Natural killer cell (primary cell): ENCODE results near the gene BRF1. TPM values are rescaled to one million over a fixed set of nuclear protein-coding genes. Genes with fewer than 3 reads are reported as not detected.
"Not testable (repeated sequence)": the region's sequence is repeated elsewhere in the genome, so short reads cannot be mapped to it uniquely, and the experiment has no call there.

Source experiments
- ATAC-seq, 3 donors: fragments of 150-1000 bp in 2 of 3; fragments of 200-7000 bp in 1 of 3; cut with Tn5 transposase; 1 replicate in 1 of 3; 2 replicates in 2 of 3; pipeline ENCODE4 v1.10.0; 2021; ENCODE audit warnings: mild to moderate bottlenecking in 2 of 3, moderate library complexity in 2 of 3
- DNase-seq, 2 donors: peaks; one replicate each; pipeline versions ENCODE4 v3.0.0 to v3.0.0-alpha.2; 2013 to 2021; ENCODE audit warnings: mixed read lengths in 1 of 2
- H3K27ac ChIP-seq: one replicate; pipeline ENCODE4 v1.5.1; 2013; ENCODE audit warnings: mild to moderate bottlenecking, low read length
- H3K27me3 ChIP-seq: one replicate; pipeline ENCODE4 v1.6.1; 2013; ENCODE audit warnings: low read length; ENCODE audit not compliant: control insufficient read depth, insufficient read depth
- H3K36me3 ChIP-seq: one replicate; pipeline ENCODE4 v1.6.1; 2013; ENCODE audit warnings: low read length; ENCODE audit not compliant: control insufficient read depth, insufficient read depth
- H3K4me1 ChIP-seq: one replicate; pipeline ENCODE4 v1.6.1; 2013; ENCODE audit warnings: low read length; ENCODE audit not compliant: control insufficient read depth, insufficient read depth
- H3K4me3 ChIP-seq: one replicate; pipeline ENCODE4 v1.5.1; 2013; ENCODE audit warnings: low read length
- H3K9me3 ChIP-seq: one replicate; pipeline ENCODE4 v1.6.1; 2013; ENCODE audit warnings: low read length; ENCODE audit not compliant: control insufficient read depth, insufficient read depth
- H3K27ac Mint-ChIP-seq, 2 donors: one replicate each; pipeline ENCODE4 v1.8.0; 2022; ENCODE audit warnings: mild to moderate bottlenecking in 2 of 2, mixed read lengths in 2 of 2, moderate library complexity in 1 of 2
- H3K27me3 Mint-ChIP-seq, 2 donors: one replicate each; pipeline ENCODE4 v1.8.0; 2022; ENCODE audit warnings: low read depth in 2 of 2, mixed read lengths in 2 of 2
- H3K36me3 Mint-ChIP-seq: one replicate; pipeline ENCODE4 v1.8.0; 2022; ENCODE audit warnings: mixed read lengths
- H3K4me1 Mint-ChIP-seq, 2 donors: one replicate each; pipeline ENCODE4 v1.8.0; 2022; ENCODE audit warnings: mixed read lengths in 2 of 2
- H3K4me3 Mint-ChIP-seq: one replicate; pipeline ENCODE4 v1.8.0; 2022; ENCODE audit warnings: mild to moderate bottlenecking, moderate library complexity, mixed read lengths
- H3K9me3 Mint-ChIP-seq, 2 donors: one replicate each; pipeline ENCODE4 v1.8.0; 2022; ENCODE audit warnings: mixed read lengths in 2 of 2
- CTCF ChIP-seq: fragments of 200-600 bp; IDR thresholded peaks from one replicate; pipeline ENCODE4 v1.8.0; 2022; ENCODE audit warnings: antibody characterized with exemption
- WGBS: methylation state at CpG from one replicate; pipeline ENCODE4 v1.1.7; 2013; ENCODE audit warnings: missing lambda C conversion rate; ENCODE audit not compliant: insufficient coverage; 5-methylcytosine and 5-hydroxymethylcytosine counted together
- intact Hi-C: fragments of 100-400 bp; cut with micrococcal nuclease; formaldehyde crosslinking; loops from one replicate; pipeline ENCODE4 v1.14.2; 2022
- total RNA-seq, 4 donors: library from RNA; stranded (reverse); fragments of 120-200 nt in 1 of 4; gene quantifications; one replicate each; pipeline versions ENCODE4 v1.2.3 to v1.2.4, GENCODE V29; 2013 to 2022

BRF1 gene
- total RNA-seq, 3 donors from 2014 or later (not counting 1 experiment from before 2014, with no cell fraction given): 82.4 to 92.7 (median 87.4) TPM

DNA sequence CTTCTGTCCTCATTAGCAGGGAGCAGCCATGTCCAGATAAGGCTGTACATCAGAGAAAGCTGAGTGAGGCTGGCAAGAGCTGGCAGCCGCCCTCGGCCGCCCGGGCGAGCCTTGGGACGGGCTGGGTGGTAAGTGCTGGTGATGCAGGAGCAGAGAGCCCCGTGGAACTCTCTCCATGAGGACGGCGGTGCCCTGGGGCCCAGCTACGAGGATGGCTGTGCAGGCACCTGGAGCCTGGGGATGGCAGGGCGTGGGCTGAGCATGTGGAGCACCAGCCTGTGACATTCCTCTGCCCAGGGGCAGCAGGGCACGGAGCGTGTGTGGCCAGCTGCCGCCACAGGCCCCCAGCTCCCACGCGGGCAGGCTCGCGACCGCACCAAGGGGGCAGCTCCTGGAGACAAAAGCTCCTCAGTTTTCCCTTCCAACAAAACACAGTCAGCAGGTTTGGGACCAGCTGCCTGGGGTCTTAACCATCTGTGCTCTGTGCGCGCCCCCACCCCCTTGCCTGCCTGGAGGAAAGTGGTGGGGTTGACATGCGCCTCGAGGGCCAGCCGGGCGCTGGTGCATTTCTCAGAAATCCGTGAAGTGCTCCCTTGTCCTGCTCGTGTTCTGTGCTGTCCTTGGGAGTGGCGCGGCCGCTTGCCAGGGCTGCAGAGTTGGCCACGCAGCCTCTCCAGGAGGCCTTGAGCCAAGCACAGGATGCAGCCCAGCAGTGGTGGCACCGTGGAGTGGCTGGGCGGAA, 35.1 kb upstream of the BRF1 start:
- Histone ChIP-seq H3K4me1 (peaks cover 5% of the 10 kb centered on the region), H3K36me3 (no peaks in the 10 kb centered on the region), H3K4me3 (no peak overlapping the region), H3K27ac (no peak overlapping the region), H3K9me3 (no peaks in the 10 kb centered on the region), H3K27me3 (no peaks in the 10 kb centered on the region)
- no peak overlapping the region for H3K4me3 Mint-ChIP-seq
- no peaks in the 10 kb centered on the region for H3K27me3 Mint-ChIP-seq
- DNase-seq (no peak), ATAC-seq (no peak)
- H3K4me1 Mint-ChIP-seq: peaks cover 6 to 28% of the 10 kb centered on the region in 2 donors
- H3K27ac Mint-ChIP-seq: no peak overlapping the region
- TF ChIP-seq CTCF: no peak
- no peaks in the 10 kb centered on the region for H3K9me3 Mint-ChIP-seq
- 96% methylated on average over 33 of the region's 33 CpGs for WGBS
- intact Hi-C loops: no loop called here
- no peaks in the 10 kb centered on the region for H3K36me3 Mint-ChIP-seq

DNA sequence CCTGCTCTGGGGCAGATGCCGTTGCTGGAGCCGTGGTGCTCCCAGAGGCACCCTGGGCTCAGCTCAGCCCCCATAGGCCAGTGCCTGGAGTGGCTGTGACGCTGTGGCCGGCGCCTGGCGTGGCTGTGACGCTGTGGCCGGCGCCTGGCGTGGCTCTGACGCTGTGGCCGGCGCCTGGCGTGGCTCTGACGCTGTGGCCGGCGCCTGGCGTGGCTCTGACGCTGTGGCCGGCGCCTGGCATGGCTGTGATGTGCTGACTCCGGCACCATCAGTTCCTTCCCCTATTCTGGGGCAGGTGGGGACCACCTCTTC, 34.4 kb upstream of the BRF1 start:
- H3K9me3 Mint-ChIP-seq, intact Hi-C loops, H3K27ac ChIP-seq, H3K27ac Mint-ChIP-seq, H3K4me3 ChIP-seq, H3K36me3 ChIP-seq, H3K36me3 Mint-ChIP-seq, DNase-seq, H3K4me3 Mint-ChIP-seq, ATAC-seq, H3K9me3 ChIP-seq, H3K27me3 ChIP-seq, H3K27me3 Mint-ChIP-seq: not testable (repeated sequence)
- WGBS: 75% methylated on average over 22 of the region's 22 CpGs
- H3K4me1 ChIP-seq: peaks cover 12% of the 10 kb centered on the region
- peaks cover 6 to 31% of the 10 kb centered on the region in 2 donors for H3K4me1 Mint-ChIP-seq

DNA sequence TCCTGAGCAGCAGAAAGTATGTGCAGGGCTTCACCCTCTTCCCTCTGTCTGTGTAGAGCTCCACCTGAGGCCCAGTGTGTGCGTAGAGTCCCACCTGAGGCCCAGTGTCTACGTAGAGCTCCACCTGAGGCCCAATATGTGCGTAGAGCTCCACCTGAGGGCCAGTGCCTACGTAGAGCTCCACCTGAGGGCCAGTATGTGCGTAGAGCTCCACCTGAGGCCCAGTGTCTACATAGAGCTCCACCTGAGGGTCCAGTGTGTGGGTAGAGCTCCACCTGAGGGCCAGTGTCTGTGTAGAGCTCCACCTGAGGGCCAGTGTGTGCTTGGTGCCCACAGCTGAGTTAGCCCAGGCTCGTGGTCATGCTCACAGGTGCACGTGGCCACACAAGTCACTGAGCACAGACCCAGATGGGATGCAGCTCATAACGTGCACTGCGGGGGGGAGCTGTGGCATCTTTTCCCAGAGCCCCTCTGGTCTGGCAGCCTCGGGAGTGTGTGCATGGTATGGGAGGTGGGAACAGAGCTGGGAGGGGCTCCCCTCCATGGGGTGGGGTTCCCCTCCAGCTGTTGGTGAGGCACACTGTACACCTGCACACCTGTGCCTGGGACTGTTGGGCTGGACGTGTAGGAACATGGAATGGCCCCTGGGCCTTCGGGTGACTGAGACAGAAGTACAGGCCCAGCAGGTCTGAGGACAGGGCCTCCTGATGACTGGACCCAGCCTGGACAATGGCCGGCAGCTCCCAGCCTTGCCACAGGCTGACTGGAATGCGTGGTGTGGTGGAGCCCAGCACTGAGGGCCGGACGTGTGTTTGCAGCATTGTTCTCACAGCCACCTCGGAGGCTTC, 33.8 kb upstream of the BRF1 start:
- Mint-ChIP-seq H3K27ac (no peak overlapping the region), H3K9me3 (no peaks in the 10 kb centered on the region), H3K36me3 (no peaks in the 10 kb centered on the region), H3K4me1 (peaks cover 6 to 31% of the 10 kb centered on the region in 2 donors), H3K4me3 (no peak overlapping the region), H3K27me3 (no peaks in the 10 kb centered on the region)
- WGBS: 89% methylated on average over 17 of the region's 17 CpGs
- Histone ChIP-seq H3K27me3 (no peaks in the 10 kb centered on the region), H3K4me1 (peaks cover 16% of the 10 kb centered on the region), H3K27ac (no peak overlapping the region), H3K36me3 (no peaks in the 10 kb centered on the region), H3K9me3 (no peaks in the 10 kb centered on the region), H3K4me3 (no peak overlapping the region)
- no peak for TF ChIP-seq CTCF
- DNase-seq: no peak
- no peak for ATAC-seq
- intact Hi-C loops: no loop called here

GRCh38 chr14:105333613-105334364, 33.0 kb upstream of the BRF1 start:
- Histone ChIP-seq H3K9me3 (no peaks in the 10 kb centered on the region), H3K27ac (no peak overlapping the region), H3K36me3 (no peaks in the 10 kb centered on the region), H3K4me3 (no peak overlapping the region), H3K27me3 (no peaks in the 10 kb centered on the region), H3K4me1 (peaks cover 16% of the 10 kb centered on the region)
- peaks cover 11 to 38% of the 10 kb centered on the region in 2 donors for H3K4me1 Mint-ChIP-seq
- no peak for TF ChIP-seq CTCF
- no peaks in the 10 kb centered on the region for H3K27me3 Mint-ChIP-seq
- no peaks in the 10 kb centered on the region for H3K9me3 Mint-ChIP-seq
- H3K27ac Mint-ChIP-seq: no peak overlapping the region
- no peak overlapping the region for H3K4me3 Mint-ChIP-seq
- 90% methylated on average over 18 of the region's 18 CpGs for WGBS
- H3K36me3 Mint-ChIP-seq: no peaks in the 10 kb centered on the region
- ATAC-seq (no peak), DNase-seq (no peak)
- intact Hi-C loops: no loop called here
